ENCODE measurements around the gene OGG1. TPM values are rescaled to one million over a fixed set of nuclear protein-coding genes. Genes with fewer than 3 reads are reported as not detected.

Gene OGG1
- total RNA-seq, 2 experiments from 2014 or later, result 35.7 to 36.5 TPM

- DNase-seq, result peak; percentile 27
- peaks cover 67% of the 10 kb centered on the region for H3K36me3 Mint-ChIP-seq
- no peaks in the 10 kb centered on the region for H3K27me3 Mint-ChIP-seq
- H3K9me3 Mint-ChIP-seq, result no peaks in the 10 kb centered on the region
- H3K4me3 Mint-ChIP-seq, result no peak overlapping the region
- CTCF ChIA-PET, result no interaction called here
- intact Hi-C loops (cut with micrococcal nuclease), result no loop called here
- POLR2A ChIA-PET, result interaction anchor here (1.4 kb wide), 1 partner anchor 15 kb away, joined by 3 read pairs; no protein-coding TSS in a partner anchor
- peaks cover 39% of the 10 kb centered on the region for H3K4me1 Mint-ChIP-seq (ENCODE audit: low read depth)
- H3K27ac Mint-ChIP-seq, result peak overlapping the region; percentile 74
Measured at GRCh38 chr3:9747267-9747666, 2.5 kb upstream of the OGG1 start.

GRCh38 chr3:9748031-9748430 is 1.7 kb upstream of the OGG1 start:
- peaks cover 39% of the 10 kb centered on the region for H3K4me1 Mint-ChIP-seq (ENCODE audit: low read depth)
- intact Hi-C loops (cut with micrococcal nuclease), result no loop called here
- H3K9me3 Mint-ChIP-seq, result no peaks in the 10 kb centered on the region
- POLR2A ChIA-PET, result interaction anchor here (0.6 to 3.8 kb wide), 3 partner anchors 11 to 45 kb away, joined by 3 to 24 read pairs (median 3); partner anchors contain the start of genes ARPC4 and TADA3
- DNase-seq, result no peak
- no peak overlapping the region for H3K4me3 Mint-ChIP-seq
- H3K36me3 Mint-ChIP-seq, result peaks cover 68% of the 10 kb centered on the region
- no peaks in the 10 kb centered on the region for H3K27me3 Mint-ChIP-seq
- no peak overlapping the region for H3K27ac Mint-ChIP-seq
- CTCF ChIA-PET, result interaction anchor here (2.8 kb wide), 1 partner anchor 15 kb away, joined by 8 read pairs; no protein-coding TSS in a partner anchor

GRCh38 chr3:9749296-9749644 is 482 bp upstream of the OGG1 start:
- ChIA-PET POLR2A (interaction anchor here (0.7 to 3.8 kb wide), 5 partner anchors 20 to 56 kb away, joined by 3 to 24 read pairs (median 3); partner anchors contain the start of genes ARPC4, CAMK1 and TADA3), CTCF (interaction anchor here (0.7 to 2.8 kb wide), 9 partner anchors 11 to 184 kb away, joined by 3 to 12 read pairs (median 5); partner anchors contain the start of genes ARPC4, BRPF1, CRELD1 and TADA3)
- no peak for DNase-seq
- peak overlapping the region; percentile 88 for H3K27ac Mint-ChIP-seq
- intact Hi-C loops (cut with micrococcal nuclease), result loop anchor here (1.0 kb wide), 2 partner anchors 20 to 100 kb away; partner anchors contain the start of genes CAMK1 and MTMR14
- H3K27me3 Mint-ChIP-seq, result no peaks in the 10 kb centered on the region
- H3K36me3 Mint-ChIP-seq, result peaks cover 66% of the 10 kb centered on the region
- H3K4me1 Mint-ChIP-seq (ENCODE audit: low read depth), result peaks cover 44% of the 10 kb centered on the region
- peak overlapping the region; percentile 96 for H3K4me3 Mint-ChIP-seq
- no peaks in the 10 kb centered on the region for H3K9me3 Mint-ChIP-seq

- Mint-ChIP-seq H3K27me3 (no peaks in the 10 kb centered on the region), H3K4me1 (ENCODE audit: low read depth) (peaks cover 51% of the 10 kb centered on the region), H3K9me3 (no peaks in the 10 kb centered on the region), H3K4me3 (peak overlapping the region; percentile 96), H3K36me3 (peaks cover 65% of the 10 kb centered on the region), H3K27ac (peak overlapping the region; percentile 88)
- ChIA-PET POLR2A (interaction anchor here (0.6 to 3.8 kb wide), 8 partner anchors 13 to 681 kb away, joined by 3 to 24 read pairs (median 3); partner anchors contain the start of genes ARPC4 and TADA3), CTCF (interaction anchor here (0.7 to 2.8 kb wide), 6 partner anchors 18 to 75 kb away, joined by 3 to 11 read pairs (median 4); partner anchors contain the start of genes ARPC4 and TADA3)
- DNase-seq, result peak; percentile 29
- intact Hi-C loops (cut with micrococcal nuclease), result loop anchor here (1.0 to 5.0 kb wide), 5 partner anchors 19 to 353 kb away; partner anchors contain the start of genes BRPF1, SETD5 and TADA3
Measured at GRCh38 chr3:9750556-9751411, 1.0 kb downstream of the OGG1 start.

GRCh38 chr3:9754678-9755077 is 4.9 kb downstream of the OGG1 start:
- ChIA-PET CTCF (interaction anchor here (1.5 kb wide), 1 partner anchor 27 kb away, joined by 5 read pairs; no protein-coding TSS in a partner anchor), POLR2A (interaction anchor here (1.2 kb wide), 1 partner anchor 8 kb away, joined by 4 read pairs; no protein-coding TSS in a partner anchor)
- H3K9me3 Mint-ChIP-seq, result no peaks in the 10 kb centered on the region
- H3K27me3 Mint-ChIP-seq, result no peaks in the 10 kb centered on the region
- H3K27ac Mint-ChIP-seq, result peak overlapping the region; percentile 66
- peaks cover 60% of the 10 kb centered on the region for H3K36me3 Mint-ChIP-seq
- peaks cover 30% of the 10 kb centered on the region for H3K4me1 Mint-ChIP-seq (ENCODE audit: low read depth)
- intact Hi-C loops (cut with micrococcal nuclease), result loop anchor here (5.0 kb wide), 1 partner anchor 357 kb away; the partner anchor contains the start of gene SETD5
- DNase-seq, result no peak
- no peak overlapping the region for H3K4me3 Mint-ChIP-seq

GRCh38 chr3:9757427-9757826 is 7.7 kb downstream of the OGG1 start:
- no peak overlapping the region for H3K4me3 Mint-ChIP-seq
- no peak for DNase-seq
- CTCF ChIA-PET, result no interaction called here
- peaks cover 56% of the 10 kb centered on the region for H3K36me3 Mint-ChIP-seq
- H3K27ac Mint-ChIP-seq, result no peak overlapping the region
- H3K27me3 Mint-ChIP-seq, result no peaks in the 10 kb centered on the region
- H3K4me1 Mint-ChIP-seq (ENCODE audit: low read depth), result peaks cover 15% of the 10 kb centered on the region
- intact Hi-C loops (cut with micrococcal nuclease), result no loop called here
- H3K9me3 Mint-ChIP-seq, result no peaks in the 10 kb centered on the region
- POLR2A ChIA-PET, result no interaction called here

GRCh38 chr3:9760779-9761505 is 11.2 kb downstream of the OGG1 start:
- peaks cover 2% of the 10 kb centered on the region for H3K4me1 Mint-ChIP-seq (ENCODE audit: low read depth)
- H3K27me3 Mint-ChIP-seq, result no peaks in the 10 kb centered on the region
- no peak overlapping the region for H3K27ac Mint-ChIP-seq
- DNase-seq, result no peak
- intact Hi-C loops (cut with micrococcal nuclease), result no loop called here
- no peaks in the 10 kb centered on the region for H3K9me3 Mint-ChIP-seq
- ChIA-PET POLR2A (no interaction called here), CTCF (no interaction called here)
- no peak overlapping the region for H3K4me3 Mint-ChIP-seq
- peaks cover 42% of the 10 kb centered on the region for H3K36me3 Mint-ChIP-seq

GRCh38 chr3:9761919-9762318 is 12.2 kb downstream of the OGG1 start:
- Mint-ChIP-seq H3K27me3 (no peaks in the 10 kb centered on the region), H3K9me3 (no peaks in the 10 kb centered on the region), H3K4me3 (no peak overlapping the region), H3K36me3 (peaks cover 34% of the 10 kb centered on the region), H3K27ac (no peak overlapping the region), H3K4me1 (ENCODE audit: low read depth) (peaks cover 4% of the 10 kb centered on the region)
- DNase-seq, result no peak
- intact Hi-C loops (cut with micrococcal nuclease), result no loop called here
- POLR2A ChIA-PET, result no interaction called here
- CTCF ChIA-PET, result no interaction called here

GRCh38 chr3:9762871-9763270 is 13.1 kb downstream of the OGG1 start:
- H3K36me3 Mint-ChIP-seq, result peaks cover 33% of the 10 kb centered on the region
- no peaks in the 10 kb centered on the region for H3K9me3 Mint-ChIP-seq
- H3K4me3 Mint-ChIP-seq, result no peak overlapping the region
- DNase-seq, result no peak
- H3K4me1 Mint-ChIP-seq (ENCODE audit: low read depth), result peaks cover 11% of the 10 kb centered on the region
- no peak overlapping the region for H3K27ac Mint-ChIP-seq
- POLR2A ChIA-PET, result interaction anchor here (1.1 kb wide), 2 partner anchors 8 to 12 kb away, joined by 3 to 4 read pairs; no protein-coding TSS in a partner anchor
- CTCF ChIA-PET, result interaction anchor here (1.0 kb wide), 1 partner anchor 37 kb away, joined by 5 read pairs; no protein-coding TSS in a partner anchor
- H3K27me3 Mint-ChIP-seq, result no peaks in the 10 kb centered on the region
- intact Hi-C loops (cut with micrococcal nuclease), result no loop called here

GRCh38 chr3:9765865-9766264 is 16.1 kb downstream of the OGG1 start:
- no peak for DNase-seq
- H3K36me3 Mint-ChIP-seq, result peaks cover 14% of the 10 kb centered on the region
- no peaks in the 10 kb centered on the region for H3K27me3 Mint-ChIP-seq
- H3K4me1 Mint-ChIP-seq (ENCODE audit: low read depth), result peaks cover 33% of the 10 kb centered on the region
- no peak overlapping the region for H3K4me3 Mint-ChIP-seq
- no peak overlapping the region for H3K27ac Mint-ChIP-seq
- POLR2A ChIA-PET, result interaction anchor here (1.1 to 1.5 kb wide), 2 partner anchors 27 to 35 kb away, joined by 3 to 4 read pairs; partner anchors contain the start of genes ARPC4 and TADA3
- intact Hi-C loops (cut with micrococcal nuclease), result no loop called here
- no peaks in the 10 kb centered on the region for H3K9me3 Mint-ChIP-seq
- CTCF ChIA-PET, result no interaction called here

GRCh38 chr3:9767418-9767817 is 17.7 kb downstream of the OGG1 start:
- CTCF ChIA-PET, result interaction anchor here (1.1 kb wide), 1 partner anchor 10 kb away, joined by 3 read pairs; no protein-coding TSS in a partner anchor
- no peak overlapping the region for H3K4me3 Mint-ChIP-seq

More at GRCh38 chr3:9767418-9767817, 17.7 kb downstream of the OGG1 start:
- DNase-seq, result no peak
- Mint-ChIP-seq H3K36me3 (peaks cover 7% of the 10 kb centered on the region), H3K27ac (no peak overlapping the region), H3K4me1 (ENCODE audit: low read depth) (peaks cover 33% of the 10 kb centered on the region), H3K27me3 (no peaks in the 10 kb centered on the region), H3K9me3 (no peaks in the 10 kb centered on the region)
- POLR2A ChIA-PET, result interaction anchor here (0.9 to 1.8 kb wide), 2 partner anchors 11 to 25 kb away, joined by 3 to 7 read pairs; partner anchors contain the start of genes ARPC4 and TADA3
- intact Hi-C loops (cut with micrococcal nuclease), result no loop called here
